Ascending aorta (tissue), 2 donors: ENCODE results near the gene TARDBP. TPM values are rescaled to one million over a fixed set of nuclear protein-coding genes. Genes with fewer than 3 reads are reported as not detected.
"Not testable (repeated sequence)": the region's sequence is repeated elsewhere in the genome, so short reads cannot be mapped to it uniquely, and the experiment has no call there.

Experiments
- DNase-seq, 2 donors: peaks; one replicate each; pipeline ENCODE4 v3.0.0-alpha.2; 2019; ENCODE audit warnings: low spot score in 2 of 2
- H3K27ac ChIP-seq, 2 donors: fragments of 200-600 bp; sonication (generic); one replicate each; pipeline ENCODE4 v1.5.1; 2016 to 2017; ENCODE audit warnings: mild to moderate bottlenecking in 1 of 2
- H3K27me3 ChIP-seq: fragments of 200-600 bp; sonication (generic); one replicate; pipeline ENCODE4 v1.5.1; 2017
- H3K36me3 ChIP-seq, 2 donors: fragments of 200-600 bp; sonication (generic); one replicate each; pipeline ENCODE4 v1.5.1; 2016
- H3K4me1 ChIP-seq, 2 donors: fragments of 200-600 bp; sonication (generic); one replicate each; pipeline ENCODE4 v1.5.1; 2016 to 2017; ENCODE audit warnings: mild to moderate bottlenecking in 1 of 2
- H3K4me3 ChIP-seq, 2 donors: fragments of 200-600 bp; sonication (generic); one replicate each; pipeline ENCODE4 v1.5.1; 2016 to 2017; ENCODE audit warnings: mild to moderate bottlenecking in 1 of 2
- H3K9me3 ChIP-seq, 2 donors: fragments of 200-600 bp; sonication (generic); one replicate each; pipeline ENCODE4 v1.5.1; 2016
- CTCF ChIP-seq, 3 experiments: fragments of 200-600 bp in 2 of 3; fragments of 450-650 bp in 1 of 3; sonication (generic) in 2 of 3; IDR thresholded peaks; one replicate each; pipeline ENCODE4 v1.5.1; 2016 to 2019; ENCODE audit warnings: antibody characterized with exemption in 3 of 3, mild to moderate bottlenecking in 1 of 3, moderate library complexity in 1 of 3
- intact Hi-C: fragments of 100-400 bp; cut with DNase I; formaldehyde crosslinking; loops from one replicate; pipeline ENCODE4 v1.15.1; 2023
- total RNA-seq: library from RNA; depleted of rRNA; stranded (reverse); fragments of >200 nt; gene quantifications from one replicate; pipeline ENCODE4 v1.1.0, GENCODE V29; 2016

The TARDBP gene
- total RNA-seq, 1 donor from 2014 or later, result 83.5 TPM

- Histone ChIP-seq H3K9me3 (no peaks in the 10 kb centered on the region), H3K27me3 (no peaks in the 10 kb centered on the region), H3K27ac (no peak overlapping the region), H3K4me3 (no peak overlapping the region), H3K36me3 (no peaks in the 10 kb centered on the region), H3K4me1 (no peaks in the 10 kb centered on the region)
- intact Hi-C loops, result no loop called here
- TF ChIP-seq CTCF (IDR thresholded peaks at IDR 0.05), result no peak
- DNase-seq, result no peak
These were observed 23.4 kb upstream of the TARDBP start for GRCh38 chr1:10989095-10989494.

- DNase-seq, H3K4me3 ChIP-seq, H3K9me3 ChIP-seq, H3K36me3 ChIP-seq, H3K27me3 ChIP-seq, H3K4me1 ChIP-seq, intact Hi-C loops, H3K27ac ChIP-seq: not testable (repeated sequence)
These were observed 22.4 kb upstream of the TARDBP start for GRCh38 chr1:10989920-10990516.

GRCh38 chr1:10990828-10991227, 21.6 kb upstream of the TARDBP start:
- no peak for DNase-seq
- Histone ChIP-seq H3K4me3 (no peak overlapping the region), H3K9me3 (no peaks in the 10 kb centered on the region), H3K4me1 (no peaks in the 10 kb centered on the region), H3K36me3 (no peaks in the 10 kb centered on the region), H3K27ac (no peak overlapping the region), H3K27me3 (no peaks in the 10 kb centered on the region)
- no peak for TF ChIP-seq CTCF (IDR thresholded peaks at IDR 0.05)
- intact Hi-C loops, result no loop called here

GRCh38 chr1:10992004-10992403, 20.4 kb upstream of the TARDBP start:
- H3K4me3 ChIP-seq, H3K9me3 ChIP-seq, intact Hi-C loops, H3K36me3 ChIP-seq, H3K4me1 ChIP-seq, H3K27ac ChIP-seq, H3K27me3 ChIP-seq, DNase-seq: not testable (repeated sequence)

GRCh38 chr1:10992864-10993263, 19.6 kb upstream of the TARDBP start:
- Histone ChIP-seq H3K27ac (no peak overlapping the region), H3K4me3 (no peak overlapping the region), H3K9me3 (no peaks in the 10 kb centered on the region), H3K27me3 (no peaks in the 10 kb centered on the region), H3K36me3 (no peaks in the 10 kb centered on the region), H3K4me1 (no peaks in the 10 kb centered on the region)
- TF ChIP-seq CTCF (IDR thresholded peaks at IDR 0.05), result no peak
- DNase-seq, result no peak
- intact Hi-C loops, result no loop called here

GRCh38 chr1:10996100-10996499, 16.4 kb upstream of the TARDBP start:
- Histone ChIP-seq H3K4me1 (no peaks in the 10 kb centered on the region), H3K27me3 (no peaks in the 10 kb centered on the region), H3K9me3 (no peaks in the 10 kb centered on the region), H3K27ac (no peak overlapping the region), H3K4me3 (no peak overlapping the region), H3K36me3 (no peaks in the 10 kb centered on the region)
- intact Hi-C loops, result no loop called here
- TF ChIP-seq CTCF (IDR thresholded peaks at IDR 0.05), result no peak
- no peak for DNase-seq

GRCh38 chr1:11000526-11000925, 11.9 kb upstream of the TARDBP start:
- Histone ChIP-seq H3K4me3 (no peak overlapping the region), H3K9me3 (no peaks in the 10 kb centered on the region), H3K4me1 (no peaks in the 10 kb centered on the region), H3K27me3 (no peaks in the 10 kb centered on the region), H3K36me3 (no peaks in the 10 kb centered on the region), H3K27ac (no peak overlapping the region)
- intact Hi-C loops, result no loop called here
- no peak for DNase-seq
- no peak for TF ChIP-seq CTCF (IDR thresholded peaks at IDR 0.05)
